AG04449 (cell line): Measurements from ENCODE around the gene ABCB11.

ENCODE experiments used
- CTCF ChIA-PET: fragments of 350-600 bp; formaldehyde crosslinking; extraction: SDS; loops from one replicate; lab custom pipeline; 2021; ENCODE audit warnings: antibody characterized with exemption; lab: Yijun Ruan, JAX
- POLR2A ChIA-PET: fragments of 400-600, 350-600 bp; formaldehyde crosslinking; extraction: SDS; loops from one replicate; lab custom pipeline; 2020; ENCODE audit warnings: antibody characterized with exemption, inconsistent platforms; lab: Yijun Ruan, JAX
- DNase-seq: peaks from one replicate; pipeline ENCODE4 v3.0.0-alpha.2; 2010; ENCODE audit warnings: low read depth, low spot score
- H3K4me3 ChIP-seq: 2 replicates; pipeline ENCODE4 v1.5.1; 2011; ENCODE audit warnings: low read depth, mild to moderate bottlenecking, control low read depth, low read length
- CTCF ChIP-seq: IDR thresholded peaks from one replicate; pipeline ENCODE4 v1.5.1; 2011; ENCODE audit warnings: mild to moderate bottlenecking, moderate library complexity, low read length, control low read depth, inconsistent platforms; ENCODE audit not compliant: insufficient read depth; ENCODE audit errors: missing control alignments

ABCB11 gene

GRCh38 chr2:168997794-168998193 lies 33.3 kb downstream of the ABCB11 start:
- ChIA-PET CTCF (interaction anchor here (1.0 kb wide), 1 partner anchor 36 kb away, joined by 3 read pairs; no protein-coding TSS in a partner anchor), POLR2A (no interaction called here)
- no peak for DNase-seq
- no peak for TF ChIP-seq CTCF
- H3K4me3 ChIP-seq, result no peak overlapping the region

GRCh38 chr2:168997118-168997521 lies 34.0 kb downstream of the ABCB11 start:
- no peak overlapping the region for H3K4me3 ChIP-seq
- no peak for TF ChIP-seq CTCF
- CTCF ChIA-PET, result no interaction called here
- no peak for DNase-seq
- POLR2A ChIA-PET, result no interaction called here

- CTCF ChIA-PET, result no interaction called here
- H3K4me3 ChIP-seq, result no peak overlapping the region
- POLR2A ChIA-PET, result no interaction called here
- no peak for TF ChIP-seq CTCF
- no peak for DNase-seq
These were observed 35.4 kb downstream of the ABCB11 start for GRCh38 chr2:168995744-168996143.

- no peak for TF ChIP-seq CTCF
- DNase-seq, result no peak
- ChIA-PET POLR2A (no interaction called here), CTCF (no interaction called here)
- no peak overlapping the region for H3K4me3 ChIP-seq
These were observed 37.6 kb downstream of the ABCB11 start for GRCh38 chr2:168993538-168993937.

- CTCF ChIA-PET, result no interaction called here
- DNase-seq, result no peak
- TF ChIP-seq CTCF, result no peak
- POLR2A ChIA-PET, result interaction anchor here (0.6 kb wide), 1 partner anchor 157 kb away, joined by 3 read pairs; no protein-coding TSS in a partner anchor
- H3K4me3 ChIP-seq, result no peak overlapping the region
These were observed 38.4 kb downstream of the ABCB11 start for GRCh38 chr2:168992591-168993349.

GRCh38 chr2:168992026-168992425 lies 39.1 kb downstream of the ABCB11 start:
- POLR2A ChIA-PET, result interaction anchor here (0.6 kb wide), 1 partner anchor 157 kb away, joined by 3 read pairs; no protein-coding TSS in a partner anchor
- CTCF ChIA-PET, result interaction anchor here (1.2 kb wide), 1 partner anchor 140 kb away, joined by 3 read pairs; no protein-coding TSS in a partner anchor
- TF ChIP-seq CTCF, result no peak
- DNase-seq, result no peak
- H3K4me3 ChIP-seq, result no peak overlapping the region
